BJ (cell line): ENCODE results near the gene RNASEH2A. TPM values are rescaled to one million over a fixed set of nuclear protein-coding genes. Genes with fewer than 3 reads are reported as not detected.
A peak's percentile ranks its signal among the peaks of the same experiment; 100 is the strongest.
"Not testable (repeated sequence)": the region's sequence is repeated elsewhere in the genome, so short reads cannot be mapped to it uniquely, and the experiment has no call there.

Experiments
- CTCF ChIA-PET: fragments of 350-600 bp; formaldehyde crosslinking; extraction: SDS; loops from one replicate; lab custom pipeline; 2021; ENCODE audit warnings: antibody characterized with exemption, inconsistent platforms; lab: Yijun Ruan, JAX
- POLR2A ChIA-PET: fragments of 300-600 bp; sonication (Branson Sonifier 250); formaldehyde crosslinking; extraction: SDS; loops from one replicate; lab custom pipeline; 2021; ENCODE audit warnings: antibody characterized with exemption; lab: Charles Lee
- DNase-seq: peaks from one replicate; pipeline ENCODE4 v3.0.0-alpha.2; 2011; ENCODE audit warnings: low read depth
- H3K27me3 ChIP-seq: 2 replicates; pipeline ENCODE4 v1.6.0; 2011; ENCODE audit warnings: low read length; ENCODE audit not compliant: control insufficient read depth, insufficient read depth
- H3K36me3 ChIP-seq: 2 replicates; pipeline ENCODE4 v1.5.1; 2011; ENCODE audit warnings: low read length; ENCODE audit not compliant: control insufficient read depth, insufficient read depth
- H3K4me3 ChIP-seq: 2 replicates; pipeline ENCODE4 v1.5.1; 2011; ENCODE audit warnings: low read depth, mild to moderate bottlenecking, control low read depth, low read length
- CTCF ChIP-seq: IDR thresholded peaks from 2 replicates; pipeline ENCODE4 v1.5.1; 2011; ENCODE audit warnings: low read depth, mild to moderate bottlenecking, control low read depth, inconsistent platforms, low read length, moderate library complexity; ENCODE audit not compliant: insufficient read depth
- polyA plus RNA-seq: library from polyadenylated mRNA; depleted of rRNA; stranded (reverse); fragments of >200 nt; gene quantifications from 2 replicates; pipeline ENCODE4 v1.2.3, GENCODE V29; 2011

The RNASEH2A gene
- polyA plus RNA-seq, 1 experiment: 30.3 TPM

DNA sequence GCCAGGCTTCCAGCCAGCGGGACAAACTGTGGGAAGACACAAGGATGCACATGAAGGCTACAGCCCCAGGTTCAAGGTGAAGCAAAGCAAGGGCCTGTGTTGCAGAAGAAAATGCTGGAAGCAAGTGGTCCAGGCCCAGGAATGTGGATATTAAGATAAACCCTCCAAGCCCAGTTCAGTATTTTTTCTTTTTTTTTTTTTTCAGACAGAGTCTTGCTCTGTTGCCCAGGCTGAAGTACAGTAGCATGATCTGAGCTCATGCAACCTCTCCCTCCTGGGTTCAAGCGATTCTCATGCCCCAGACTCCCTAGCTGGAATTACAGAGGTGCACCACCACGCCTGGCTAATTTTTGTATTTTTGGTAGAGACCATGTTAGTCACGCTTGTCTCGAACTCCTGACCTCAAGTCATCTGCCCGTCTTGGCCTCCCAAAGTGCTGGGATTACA, 9.2 kb upstream of the RNASEH2A start:
- CTCF ChIA-PET: interaction anchor here (0.6 to 17.9 kb wide), 7 partner anchors 9 to 80 kb away, joined by 3 to 874 read pairs (median 10); partner anchors contain the start of genes HOOK2, RNASEH2A and TRIR
- TF ChIP-seq CTCF: no peak
- H3K27me3 ChIP-seq: no peaks in the 10 kb centered on the region
- no peak for DNase-seq
- H3K4me3 ChIP-seq: no peak overlapping the region
- POLR2A ChIA-PET: no interaction called here
- peaks cover 12% of the 10 kb centered on the region for H3K36me3 ChIP-seq

- CTCF ChIA-PET: interaction anchor here (0.6 to 17.9 kb wide), 4 partner anchors 31 to 81 kb away, joined by 3 to 874 read pairs (median 12); partner anchors contain the start of gene HOOK2
- POLR2A ChIA-PET, H3K4me3 ChIP-seq, DNase-seq, H3K27me3 ChIP-seq: not testable (repeated sequence)
- peaks cover 11% of the 10 kb centered on the region for H3K36me3 ChIP-seq
These were observed 8.8 kb upstream of the RNASEH2A start for GRCh38 chr19:12797607-12798006.

DNA sequence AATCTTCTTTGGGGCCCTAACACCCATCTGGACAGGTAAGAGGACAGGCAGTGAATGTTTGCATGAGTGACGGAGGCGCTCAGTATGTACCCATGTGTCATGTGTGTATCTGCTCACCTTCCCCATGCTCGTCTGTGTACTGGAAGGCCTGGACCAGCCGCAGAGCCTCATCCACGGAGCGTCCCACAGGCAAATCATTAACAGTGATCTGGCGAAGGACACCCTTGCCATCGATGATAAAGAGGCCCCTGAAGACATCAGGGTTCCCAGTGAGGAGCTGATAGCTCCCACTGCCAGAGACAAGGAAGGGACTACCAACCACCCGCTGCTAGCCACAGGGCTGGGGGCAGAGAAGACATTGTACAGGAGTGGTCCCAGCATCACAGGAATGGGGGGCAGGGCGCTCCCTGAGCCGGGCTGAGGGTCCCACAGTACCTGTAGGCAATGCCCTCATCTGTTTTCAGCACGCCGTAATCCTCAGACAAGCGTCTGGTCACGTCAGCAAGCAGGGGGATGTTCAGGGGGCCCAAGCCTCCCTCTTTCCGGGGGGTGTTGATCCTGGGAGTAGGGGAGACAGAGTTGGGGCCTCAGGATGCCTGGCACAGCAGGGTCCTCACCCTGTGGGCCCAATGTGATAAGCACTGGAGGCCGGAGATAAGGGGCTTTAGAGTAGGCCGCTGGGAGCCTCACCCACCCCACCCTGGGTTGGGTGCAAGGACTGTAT, 6.5 kb upstream of the RNASEH2A start:
- H3K4me3 ChIP-seq: no peak overlapping the region
- TF ChIP-seq CTCF: no peak
- ChIA-PET POLR2A (no interaction called here), CTCF (interaction anchor here (0.9 to 17.9 kb wide), 5 partner anchors 33 to 80 kb away, joined by 3 to 874 read pairs (median 4); partner anchors contain the start of gene HOOK2)
- DNase-seq: no peak
- H3K36me3 ChIP-seq: peaks cover 10% of the 10 kb centered on the region
- no peaks in the 10 kb centered on the region for H3K27me3 ChIP-seq

- peak overlapping the region; percentile 93 for H3K4me3 ChIP-seq
- TF ChIP-seq CTCF: no peak
- CTCF ChIA-PET: interaction anchor here (1.1 to 17.9 kb wide), 3 partner anchors 34 to 47 kb away, joined by 3 to 874 read pairs (median 4); partner anchors contain the start of gene HOOK2
- POLR2A ChIA-PET: no interaction called here
- no peaks in the 10 kb centered on the region for H3K27me3 ChIP-seq
- no peak for DNase-seq
- H3K36me3 ChIP-seq: peaks cover 10% of the 10 kb centered on the region
These were observed 6.0 kb upstream of the RNASEH2A start for GRCh38 chr19:12800466-12800770.

- ChIA-PET CTCF (interaction anchor here (1.1 to 17.9 kb wide), 3 partner anchors 34 to 47 kb away, joined by 3 to 874 read pairs (median 4); partner anchors contain the start of gene HOOK2), POLR2A (no interaction called here)
- H3K4me3 ChIP-seq: peak overlapping the region; percentile 93
- TF ChIP-seq CTCF: no peak
- H3K36me3 ChIP-seq: peaks cover 10% of the 10 kb centered on the region
- no peak for DNase-seq
- no peaks in the 10 kb centered on the region for H3K27me3 ChIP-seq
These were observed 5.4 kb upstream of the RNASEH2A start for GRCh38 chr19:12800923-12801465.
